Measurements from ENCODE around the gene ATP2B2.
"Not testable (repeated sequence)": the region's sequence is repeated elsewhere in the genome, so short reads cannot be mapped to it uniquely, and the experiment has no call there.

The ATP2B2 gene

DNA sequence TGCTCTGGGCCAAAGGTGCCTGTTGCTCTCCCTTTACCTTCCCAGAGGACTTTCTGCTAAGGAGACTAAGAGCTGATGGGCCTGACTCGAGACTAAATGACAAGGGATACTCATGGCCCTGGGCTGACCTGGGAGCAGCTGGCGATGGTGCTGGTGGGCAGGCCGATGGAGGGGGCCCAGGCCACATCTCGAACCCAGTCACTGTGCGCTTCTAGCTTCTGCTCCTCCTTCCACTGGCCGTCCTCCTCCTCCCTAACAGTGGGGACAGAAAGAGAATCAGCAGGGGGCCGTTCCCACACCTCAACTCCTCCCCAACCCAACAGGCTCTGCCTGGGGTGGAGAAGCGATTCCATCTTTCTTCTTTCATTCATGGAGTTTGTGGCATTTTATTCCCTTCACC lies 200.5 kb downstream of the ATP2B2 start:
- TF ChIP-seq SUZ12 (IDR thresholded peaks at IDR 0.05; ENCODE audit: extremely low read depth, insufficient read depth, insufficient read length) (no peak), YY1 (IDR thresholded peaks at IDR 0.05; ENCODE audit: insufficient read depth, insufficient read length) (no peak), ZNF274 (IDR thresholded peaks at IDR 0.05; ENCODE audit: low read depth, low read length) (no peak)
- peaks cover 98% of the 10 kb centered on the region for H3K36me3 ChIP-seq (ENCODE audit: insufficient read depth, insufficient read length, low read length)
- H3K9ac ChIP-seq (ENCODE audit: insufficient read length, low read depth), result no peak overlapping the region
- DNase-seq (ENCODE audit: low read depth, low spot score), result no peak
- H3K4me1 ChIP-seq (ENCODE audit: insufficient read depth, insufficient read length), result no peaks in the 10 kb centered on the region
- H3K9me3 ChIP-seq (ENCODE audit: insufficient read depth, low read length), result no peaks in the 10 kb centered on the region
- H3K4me3 ChIP-seq (ENCODE audit: insufficient read length, low read depth), result no peak overlapping the region
- no peaks in the 10 kb centered on the region for H3K27me3 ChIP-seq (ENCODE audit: insufficient read depth, insufficient read length)

DNA sequence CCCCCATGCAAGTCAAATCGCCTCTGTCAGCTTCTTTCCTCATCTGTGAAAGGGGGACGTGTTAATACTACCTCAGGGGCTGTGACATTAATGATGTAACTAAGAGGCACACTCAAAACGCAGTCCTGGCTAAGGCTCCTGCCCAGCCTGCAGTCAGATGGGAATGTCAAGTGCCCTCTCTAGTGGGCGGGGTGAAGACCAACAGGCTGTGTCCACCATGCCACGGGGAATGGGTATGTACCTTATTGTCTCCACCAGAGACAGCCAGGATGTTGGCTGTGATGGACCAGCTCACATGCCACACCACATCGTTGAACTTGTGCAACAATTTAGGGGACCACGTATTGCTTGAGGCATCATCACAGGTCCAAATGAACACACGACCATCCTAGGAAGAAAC lies 201.6 kb downstream of the ATP2B2 start:
- H3K9me3 ChIP-seq (ENCODE audit: insufficient read depth, low read length), result no peaks in the 10 kb centered on the region
- no peaks in the 10 kb centered on the region for H3K27me3 ChIP-seq (ENCODE audit: insufficient read depth, insufficient read length)
- H3K4me1 ChIP-seq (ENCODE audit: insufficient read depth, insufficient read length), result no peaks in the 10 kb centered on the region
- H3K4me3 ChIP-seq (ENCODE audit: insufficient read length, low read depth), result no peak overlapping the region
- peaks cover 98% of the 10 kb centered on the region for H3K36me3 ChIP-seq (ENCODE audit: insufficient read depth, insufficient read length, low read length)
- TF ChIP-seq SUZ12 (IDR thresholded peaks at IDR 0.05; ENCODE audit: extremely low read depth, insufficient read depth, insufficient read length) (no peak), YY1 (IDR thresholded peaks at IDR 0.05; ENCODE audit: insufficient read depth, insufficient read length) (no peak), ZNF274 (IDR thresholded peaks at IDR 0.05; ENCODE audit: low read depth, low read length) (no peak)
- no peak for DNase-seq (ENCODE audit: low read depth, low spot score)
- no peak overlapping the region for H3K9ac ChIP-seq (ENCODE audit: insufficient read length, low read depth)

GRCh38 chr3:10303105-10303504 lies 202.3 kb downstream of the ATP2B2 start:
- H3K27me3 ChIP-seq (ENCODE audit: insufficient read depth, insufficient read length), result no peaks in the 10 kb centered on the region
- DNase-seq (ENCODE audit: low read depth, low spot score), result no peak
- TF ChIP-seq ZNF274 (IDR thresholded peaks at IDR 0.05; ENCODE audit: low read depth, low read length), result no peak
- no peak for TF ChIP-seq YY1 (IDR thresholded peaks at IDR 0.05; ENCODE audit: insufficient read depth, insufficient read length)
- TF ChIP-seq SUZ12 (IDR thresholded peaks at IDR 0.05; ENCODE audit: extremely low read depth, insufficient read depth, insufficient read length), result no peak
- no peaks in the 10 kb centered on the region for H3K9me3 ChIP-seq (ENCODE audit: insufficient read depth, low read length)
- H3K4me1 ChIP-seq (ENCODE audit: insufficient read depth, insufficient read length), result no peaks in the 10 kb centered on the region
- H3K9ac ChIP-seq (ENCODE audit: insufficient read length, low read depth), result no peak overlapping the region
- no peak overlapping the region for H3K4me3 ChIP-seq (ENCODE audit: insufficient read length, low read depth)
- peaks cover 92% of the 10 kb centered on the region for H3K36me3 ChIP-seq (ENCODE audit: insufficient read depth, insufficient read length, low read length)

DNA sequence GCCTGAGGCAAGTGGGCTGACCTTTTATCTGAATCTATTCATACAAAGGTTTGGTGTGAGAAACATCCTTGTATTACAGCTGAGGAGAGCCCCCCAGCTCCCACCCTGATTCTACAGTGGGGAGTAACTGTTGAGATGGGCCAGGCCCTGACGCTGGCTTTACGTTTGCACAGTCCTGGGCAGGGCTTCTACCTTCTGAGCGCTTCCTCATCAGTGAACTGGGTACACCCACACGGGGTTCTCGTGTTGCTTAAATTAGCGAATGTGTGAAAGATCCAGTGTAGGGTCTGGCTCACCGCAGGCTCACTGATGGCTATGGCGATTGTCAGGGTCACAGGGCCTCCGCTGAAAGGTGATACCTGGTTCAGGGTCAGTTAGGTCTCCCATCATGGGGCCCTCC lies 205.3 kb downstream of the ATP2B2 start:
- Histone ChIP-seq H3K9ac (ENCODE audit: insufficient read length, low read depth) (no peak overlapping the region), H3K36me3 (ENCODE audit: insufficient read depth, insufficient read length, low read length) (peaks cover 72% of the 10 kb centered on the region)
- DNase-seq (ENCODE audit: low read depth, low spot score), result no peak

DNA sequence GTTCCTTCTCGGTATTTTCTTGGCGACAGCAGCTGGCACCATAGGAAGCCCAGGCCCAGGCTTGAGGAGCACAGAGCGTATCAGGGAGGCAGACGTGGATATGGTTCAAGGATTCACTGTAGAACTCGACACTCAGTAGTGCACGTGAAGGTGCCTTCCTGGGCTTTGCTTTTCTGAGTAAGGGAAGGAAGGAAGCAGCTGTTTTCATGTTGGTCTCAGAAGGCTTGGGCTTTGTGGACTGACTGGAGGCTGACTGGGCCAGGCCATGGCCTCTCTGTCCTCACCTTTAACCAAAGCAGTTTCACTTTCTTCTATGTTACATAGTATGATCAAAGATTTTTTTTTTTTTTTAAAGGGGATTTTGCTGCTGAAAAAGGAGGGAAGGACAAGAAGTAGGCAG lies 205.7 kb downstream of the ATP2B2 start:
- no peak for TF ChIP-seq SUZ12 (IDR thresholded peaks at IDR 0.05; ENCODE audit: extremely low read depth, insufficient read depth, insufficient read length)
- TF ChIP-seq ZNF274 (IDR thresholded peaks at IDR 0.05; ENCODE audit: low read depth, low read length), result no peak
- no peak for TF ChIP-seq YY1 (IDR thresholded peaks at IDR 0.05; ENCODE audit: insufficient read depth, insufficient read length)
- DNase-seq (ENCODE audit: low read depth, low spot score), result no peak
- Histone ChIP-seq H3K4me1 (ENCODE audit: insufficient read depth, insufficient read length) (no peaks in the 10 kb centered on the region), H3K9me3 (ENCODE audit: insufficient read depth, low read length) (no peaks in the 10 kb centered on the region), H3K27me3 (ENCODE audit: insufficient read depth, insufficient read length) (no peaks in the 10 kb centered on the region), H3K36me3 (ENCODE audit: insufficient read depth, insufficient read length, low read length) (peaks cover 72% of the 10 kb centered on the region), H3K4me3 (ENCODE audit: insufficient read length, low read depth) (no peak overlapping the region), H3K9ac (ENCODE audit: insufficient read length, low read depth) (no peak overlapping the region)

More for the DNA sequence above, 205.3 kb downstream of the ATP2B2 start:
- Histone ChIP-seq H3K4me3 (ENCODE audit: insufficient read length, low read depth) (no peak overlapping the region), H3K27me3 (ENCODE audit: insufficient read depth, insufficient read length) (no peaks in the 10 kb centered on the region), H3K4me1 (ENCODE audit: insufficient read depth, insufficient read length) (no peaks in the 10 kb centered on the region), H3K9me3 (ENCODE audit: insufficient read depth, low read length) (no peaks in the 10 kb centered on the region)
- no peak for TF ChIP-seq ZNF274 (IDR thresholded peaks at IDR 0.05; ENCODE audit: low read depth, low read length)

- H3K4me1 ChIP-seq (ENCODE audit: insufficient read depth, insufficient read length), result no peaks in the 10 kb centered on the region
- TF ChIP-seq SUZ12 (IDR thresholded peaks at IDR 0.05; ENCODE audit: extremely low read depth, insufficient read depth, insufficient read length) (no peak), YY1 (IDR thresholded peaks at IDR 0.05; ENCODE audit: insufficient read depth, insufficient read length) (no peak), ZNF274 (IDR thresholded peaks at IDR 0.05; ENCODE audit: low read depth, low read length) (no peak)
- H3K27me3 ChIP-seq (ENCODE audit: insufficient read depth, insufficient read length), result no peaks in the 10 kb centered on the region
- H3K36me3 ChIP-seq (ENCODE audit: insufficient read depth, insufficient read length, low read length), result peaks cover 70% of the 10 kb centered on the region
- no peaks in the 10 kb centered on the region for H3K9me3 ChIP-seq (ENCODE audit: insufficient read depth, low read length)
- H3K4me3 ChIP-seq (ENCODE audit: insufficient read length, low read depth), result no peak overlapping the region
- H3K9ac ChIP-seq (ENCODE audit: insufficient read length, low read depth), result no peak overlapping the region
- no peak for DNase-seq (ENCODE audit: low read depth, low spot score)
Observed at GRCh38 chr3:10299175-10299574, 206.2 kb downstream of the ATP2B2 start.

GRCh38 chr3:10298064-10298463 lies 207.3 kb downstream of the ATP2B2 start:
- not testable (repeated sequence) for DNase-seq (ENCODE audit: low read depth, low spot score); H3K4me1 ChIP-seq (ENCODE audit: insufficient read depth, insufficient read length); H3K9me3 ChIP-seq (ENCODE audit: insufficient read depth, low read length); H3K27me3 ChIP-seq (ENCODE audit: insufficient read depth, insufficient read length); H3K4me3 ChIP-seq (ENCODE audit: insufficient read length, low read depth); H3K9ac ChIP-seq (ENCODE audit: insufficient read length, low read depth)
- peaks cover 60% of the 10 kb centered on the region for H3K36me3 ChIP-seq (ENCODE audit: insufficient read depth, insufficient read length, low read length)

DNA sequence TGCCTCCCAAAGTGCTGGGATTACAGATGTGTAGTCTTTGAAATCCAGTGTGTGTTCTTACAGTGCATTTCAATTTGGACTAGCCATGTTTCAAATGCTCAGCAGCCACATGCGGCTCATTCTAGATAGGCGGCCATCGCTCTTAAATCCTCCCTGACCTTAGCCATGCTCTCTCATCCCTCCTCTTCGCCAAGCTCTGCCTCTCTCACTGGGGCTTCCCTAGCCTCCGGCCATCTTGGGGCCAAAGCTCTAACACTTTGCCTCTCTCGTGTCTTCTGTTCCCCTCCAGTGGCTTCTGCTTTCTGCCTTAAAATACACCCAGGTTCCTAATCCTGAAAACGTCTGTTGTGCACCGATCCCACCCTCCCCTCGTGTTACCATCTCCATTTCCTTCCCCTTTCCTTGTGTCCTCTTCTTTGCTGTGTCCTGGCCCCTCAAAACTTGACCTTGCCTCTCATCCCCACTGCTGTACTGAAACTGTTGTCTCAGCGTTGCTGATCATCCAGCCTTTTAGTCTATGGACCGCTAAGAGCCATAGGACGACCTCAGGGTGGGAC lies 211.3 kb downstream of the ATP2B2 start:
- peaks cover 18% of the 10 kb centered on the region for H3K4me1 ChIP-seq (ENCODE audit: insufficient read depth, insufficient read length)
- no peaks in the 10 kb centered on the region for H3K27me3 ChIP-seq (ENCODE audit: insufficient read depth, insufficient read length)
- no peak for DNase-seq (ENCODE audit: low read depth, low spot score)
- H3K9me3 ChIP-seq (ENCODE audit: insufficient read depth, low read length), result no peaks in the 10 kb centered on the region
- H3K9ac ChIP-seq (ENCODE audit: insufficient read length, low read depth), result no peak overlapping the region
- H3K4me3 ChIP-seq (ENCODE audit: insufficient read length, low read depth), result no peak overlapping the region
- peaks cover 42% of the 10 kb centered on the region for H3K36me3 ChIP-seq (ENCODE audit: insufficient read depth, insufficient read length, low read length)
- TF ChIP-seq ZNF274 (IDR thresholded peaks at IDR 0.05; ENCODE audit: low read depth, low read length) (no peak), YY1 (IDR thresholded peaks at IDR 0.05; ENCODE audit: insufficient read depth, insufficient read length) (no peak), SUZ12 (IDR thresholded peaks at IDR 0.05; ENCODE audit: extremely low read depth, insufficient read depth, insufficient read length) (no peak)
